Kidney epithelial cell (primary cell): Measurements from ENCODE around the gene TBC1D22A. TPM values are rescaled to one million over a fixed set of nuclear protein-coding genes. Genes with fewer than 3 reads are reported as not detected.

Experiments
- DNase-seq: peaks from one replicate; pipeline ENCODE4 v3.0.0-alpha.2; 2010; ENCODE audit warnings: low read depth
- H3K27me3 ChIP-seq: 2 replicates; pipeline ENCODE4 v1.6.0; 2011; ENCODE audit warnings: low read length; ENCODE audit not compliant: control insufficient read depth, insufficient read depth
- H3K36me3 ChIP-seq: 2 replicates; pipeline ENCODE4 v1.5.1; 2011; ENCODE audit warnings: low read length; ENCODE audit not compliant: control insufficient read depth, insufficient read depth
- H3K4me3 ChIP-seq: 2 replicates; pipeline ENCODE4 v1.5.1; 2011; ENCODE audit warnings: low read depth, mild to moderate bottlenecking, control low read depth, low read length
- CTCF ChIP-seq: IDR thresholded peaks from 2 replicates; pipeline ENCODE4 v1.5.1; 2011; ENCODE audit warnings: mild to moderate bottlenecking, moderate library complexity, low read length, control low read depth, inconsistent platforms; ENCODE audit not compliant: insufficient read depth, poor library complexity, severe bottlenecking
- total RNA-seq: library from RNA; depleted of rRNA; stranded (reverse); fragments of >200 nt; gene quantifications from 2 replicates; pipeline ENCODE4 v1.2.3, GENCODE V29; 2015

The TBC1D22A gene
- total RNA-seq, 1 donor from 2014 or later, result 25.7 TPM

GRCh38 chr22:47221840-47222615, 459.6 kb downstream of the TBC1D22A start:
- H3K36me3 ChIP-seq, result no peaks in the 10 kb centered on the region

More at GRCh38 chr22:47221840-47222615, 459.6 kb downstream of the TBC1D22A start:
- DNase-seq, result no peak
- no peak overlapping the region for H3K4me3 ChIP-seq
- TF ChIP-seq CTCF, result no peak
- H3K27me3 ChIP-seq, result peaks cover 5% of the 10 kb centered on the region

Other genes starting within 250 kb of the TBC1D22A start
- gene CELSR1, start 225.0 kb upstream of the TBC1D22A start, total RNA-seq, result 180 and 210 TPM in 2 replicates
- 23.8 and 30.4 TPM in 2 replicates for gene GRAMD4, start 142.3 kb upstream of the TBC1D22A start, total RNA-seq
- 46.3 and 48.9 TPM in 2 replicates for gene CERK, start 24.4 kb upstream of the TBC1D22A start, total RNA-seq